ENCODE results near the gene PPIF.

The PPIF gene

DNA sequence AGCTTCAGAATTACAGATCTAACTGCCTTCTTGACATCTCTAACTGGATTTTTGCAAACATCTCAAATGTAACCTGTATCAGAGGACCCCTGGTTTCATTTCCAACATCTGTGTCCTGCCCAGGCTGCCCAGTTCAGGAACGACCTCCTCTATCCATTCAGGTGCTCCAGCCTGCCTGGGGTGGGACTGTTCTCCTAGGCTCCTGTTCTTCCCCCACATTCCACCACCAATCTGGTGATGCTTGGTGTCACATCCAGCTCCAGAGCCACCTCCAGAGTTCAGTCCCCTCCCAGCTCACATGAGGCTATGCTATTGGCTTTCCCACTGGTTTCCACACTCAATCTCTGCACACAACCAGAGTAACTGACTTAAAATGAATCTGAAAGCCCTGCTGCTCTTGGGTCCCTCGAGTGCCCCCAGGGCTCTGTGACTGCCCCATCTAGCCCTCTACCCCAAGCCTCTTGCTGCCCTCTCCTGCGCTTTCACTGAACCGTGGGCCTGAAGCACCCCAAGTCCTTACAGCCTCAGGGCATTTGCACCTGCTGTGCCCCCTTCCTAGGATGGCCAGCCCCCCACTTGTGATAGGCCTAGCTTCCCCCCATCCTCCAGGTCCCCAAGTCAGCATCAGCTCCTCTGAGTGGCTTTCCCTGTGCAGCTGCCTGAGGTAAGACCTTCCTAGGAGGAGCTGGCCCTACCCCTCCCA is 46.1 kb downstream of the PPIF start:
- no peaks in the 10 kb centered on the region for H3K27me3 ChIP-seq (ENCODE audit: insufficient read depth, low read length)
- H3K4me1 ChIP-seq (ENCODE audit: insufficient read depth, low read length): peaks cover 3% of the 10 kb centered on the region; the same call in 1 of the 2 replicates
- H3K9me3 ChIP-seq (ENCODE audit: insufficient read depth, low read depth, low read length): no peaks in the 10 kb centered on the region
- no peaks in the 10 kb centered on the region for H3K36me3 ChIP-seq (ENCODE audit: insufficient read depth, low read length)
- 95% methylated on average over 4 of the region's 4 CpGs for WGBS
- H3K27ac ChIP-seq (ENCODE audit: low read depth, low read length): no peak overlapping the region
- H3K4me3 ChIP-seq (ENCODE audit: low read length): no peak overlapping the region
- no peak overlapping the region for H3K9ac ChIP-seq (ENCODE audit: low read depth, low read length)

GRCh38 chr10:79393924-79394610 is 46.8 kb downstream of the PPIF start:
- Histone ChIP-seq H3K4me1 (ENCODE audit: insufficient read depth, low read length) (peaks cover 10% of the 10 kb centered on the region), H3K27me3 (ENCODE audit: insufficient read depth, low read length) (no peaks in the 10 kb centered on the region), H3K27ac (ENCODE audit: low read depth, low read length) (no peak overlapping the region)

DNA sequence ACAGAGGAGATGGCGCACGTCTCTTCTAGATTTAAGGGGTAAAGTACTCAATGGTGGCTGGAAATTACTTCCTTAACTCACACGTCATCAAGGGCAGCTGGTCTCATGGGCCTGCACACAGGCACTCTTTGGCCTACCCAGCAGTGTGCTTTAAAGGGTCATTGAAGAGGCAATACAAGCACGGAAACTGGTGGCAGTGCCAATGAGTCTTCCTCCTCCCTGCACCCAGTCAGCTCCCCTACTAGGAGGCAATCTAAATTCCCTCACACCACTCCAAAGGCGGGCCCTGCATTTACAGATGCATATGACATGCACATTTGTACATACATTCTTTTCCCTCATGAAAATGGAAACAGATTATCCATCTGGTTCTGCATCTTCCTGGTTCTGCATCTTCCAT is 47.4 kb downstream of the PPIF start:
- no peaks in the 10 kb centered on the region for H3K27me3 ChIP-seq (ENCODE audit: insufficient read depth, low read length)
- no peak overlapping the region for H3K4me3 ChIP-seq (ENCODE audit: low read length)
- H3K9me3 ChIP-seq (ENCODE audit: insufficient read depth, low read depth, low read length): no peaks in the 10 kb centered on the region
- peaks cover 15% of the 10 kb centered on the region for H3K4me1 ChIP-seq (ENCODE audit: insufficient read depth, low read length)
- no peak overlapping the region for H3K27ac ChIP-seq (ENCODE audit: low read depth, low read length)
- H3K9ac ChIP-seq (ENCODE audit: low read depth, low read length): no peak overlapping the region
- no peaks in the 10 kb centered on the region for H3K36me3 ChIP-seq (ENCODE audit: insufficient read depth, low read length)
- 91% methylated on average over 5 of the region's 5 CpGs for WGBS

More at GRCh38 chr10:79393924-79394610, 46.8 kb downstream of the PPIF start:
- H3K4me3 ChIP-seq (ENCODE audit: low read length): no peak overlapping the region
- no peak overlapping the region for H3K9ac ChIP-seq (ENCODE audit: low read depth, low read length)
- H3K9me3 ChIP-seq (ENCODE audit: insufficient read depth, low read depth, low read length): no peaks in the 10 kb centered on the region
- 95% methylated on average over 17 of the region's 17 CpGs for WGBS
- H3K36me3 ChIP-seq (ENCODE audit: insufficient read depth, low read length): no peaks in the 10 kb centered on the region

DNA sequence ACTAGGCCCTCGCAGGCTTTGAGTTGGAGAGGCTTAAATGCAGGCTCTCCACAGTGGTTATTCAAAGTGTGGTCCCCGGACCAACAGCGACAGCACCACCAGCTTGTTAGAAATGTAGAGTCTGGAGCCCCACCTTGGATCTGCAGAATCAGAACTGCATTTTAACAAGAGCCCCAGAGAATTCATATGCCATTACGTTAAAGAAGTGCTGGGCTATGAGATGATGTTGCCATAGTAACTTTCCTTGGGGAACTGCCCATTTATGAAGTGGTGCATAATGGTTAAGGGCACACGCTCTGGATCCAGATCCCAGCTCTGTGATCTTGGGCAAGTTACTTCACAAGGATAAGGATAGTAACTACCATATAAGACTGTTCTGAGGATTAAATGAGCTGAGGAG is 49.3 kb downstream of the PPIF start:
- Histone ChIP-seq H3K9ac (ENCODE audit: low read depth, low read length) (no peak overlapping the region), H3K27me3 (ENCODE audit: insufficient read depth, low read length) (no peaks in the 10 kb centered on the region), H3K9me3 (ENCODE audit: insufficient read depth, low read depth, low read length) (no peaks in the 10 kb centered on the region), H3K4me1 (ENCODE audit: insufficient read depth, low read length) (peaks cover 23% of the 10 kb centered on the region), H3K27ac (ENCODE audit: low read depth, low read length) (no peak overlapping the region), H3K36me3 (ENCODE audit: insufficient read depth, low read length) (no peaks in the 10 kb centered on the region), H3K4me3 (ENCODE audit: low read length) (no peak overlapping the region)
- 94% methylated on average over 5 of the region's 5 CpGs for WGBS

- WGBS: 88% methylated on average over 6 of the region's 6 CpGs
- H3K4me1 ChIP-seq (ENCODE audit: insufficient read depth, low read length): peaks cover 23% of the 10 kb centered on the region
- H3K36me3 ChIP-seq (ENCODE audit: insufficient read depth, low read length): no peaks in the 10 kb centered on the region
- H3K27me3 ChIP-seq (ENCODE audit: insufficient read depth, low read length): no peaks in the 10 kb centered on the region
- H3K4me3 ChIP-seq (ENCODE audit: low read length): no peak overlapping the region
- no peak overlapping the region for H3K9ac ChIP-seq (ENCODE audit: low read depth, low read length)
- no peaks in the 10 kb centered on the region for H3K9me3 ChIP-seq (ENCODE audit: insufficient read depth, low read depth, low read length)
- no peak overlapping the region for H3K27ac ChIP-seq (ENCODE audit: low read depth, low read length)
Observed at GRCh38 chr10:79397051-79397450, 49.8 kb downstream of the PPIF start.

DNA sequence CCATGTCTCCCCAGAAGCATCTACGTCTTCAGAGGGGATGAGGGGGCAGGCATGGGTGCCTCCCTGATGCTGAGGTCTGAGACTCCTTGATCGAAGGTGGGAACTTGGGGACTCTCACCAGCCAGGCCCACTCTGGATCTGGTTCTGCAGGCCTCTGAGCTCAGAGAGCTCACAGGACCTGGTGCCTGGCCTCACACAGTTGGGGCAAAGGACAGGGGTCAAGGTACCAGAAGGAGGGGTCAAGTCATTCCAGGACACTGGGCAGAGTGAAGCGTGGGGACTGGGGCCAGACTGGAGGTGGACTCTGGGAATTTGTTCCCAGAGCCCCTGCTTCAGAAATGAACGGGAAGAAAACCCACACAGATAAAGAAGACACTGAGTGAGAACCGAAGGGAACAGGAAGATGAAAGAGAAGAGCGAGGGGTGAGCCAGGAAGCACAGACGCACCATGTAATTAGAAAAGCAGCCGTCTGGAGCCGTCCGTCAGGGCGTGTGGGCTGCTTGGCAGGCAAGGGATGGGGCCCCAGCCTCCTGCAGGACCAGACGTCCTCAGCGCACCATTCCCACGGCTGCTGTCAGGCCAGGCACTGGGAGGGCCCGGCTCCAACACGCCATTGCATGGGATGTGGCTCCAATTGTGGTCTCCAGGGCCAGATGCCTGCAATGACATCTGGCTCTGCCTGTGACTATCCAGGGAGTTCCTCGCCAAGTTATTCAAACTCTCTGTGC is 50.5 kb downstream of the PPIF start:
- 84% methylated on average over 17 of the region's 17 CpGs for WGBS
- no peaks in the 10 kb centered on the region for H3K27me3 ChIP-seq (ENCODE audit: insufficient read depth, low read length)
- H3K36me3 ChIP-seq (ENCODE audit: insufficient read depth, low read length): no peaks in the 10 kb centered on the region
- H3K4me1 ChIP-seq (ENCODE audit: insufficient read depth, low read length): peaks cover 23% of the 10 kb centered on the region
- H3K9me3 ChIP-seq (ENCODE audit: insufficient read depth, low read depth, low read length): no peaks in the 10 kb centered on the region
- no peak overlapping the region for H3K27ac ChIP-seq (ENCODE audit: low read depth, low read length)
- H3K9ac ChIP-seq (ENCODE audit: low read depth, low read length): no peak overlapping the region
- no peak overlapping the region for H3K4me3 ChIP-seq (ENCODE audit: low read length)

- no peaks in the 10 kb centered on the region for H3K27me3 ChIP-seq (ENCODE audit: insufficient read depth, low read length)
- H3K36me3 ChIP-seq (ENCODE audit: insufficient read depth, low read length): no peaks in the 10 kb centered on the region
- 92% methylated on average over 4 of the region's 4 CpGs for WGBS
- no peaks in the 10 kb centered on the region for H3K9me3 ChIP-seq (ENCODE audit: insufficient read depth, low read depth, low read length)
- peaks cover 32% of the 10 kb centered on the region for H3K4me1 ChIP-seq (ENCODE audit: insufficient read depth, low read length)
- no peak overlapping the region; the same call in 1 of the 2 replicates for H3K9ac ChIP-seq (ENCODE audit: low read depth, low read length)
- H3K4me3 ChIP-seq (ENCODE audit: low read length): no peak overlapping the region
- peak overlapping the region; percentile 92; the same call in 1 of the 2 replicates for H3K27ac ChIP-seq (ENCODE audit: low read depth, low read length)
Observed at GRCh38 chr10:79398642-79399041, 51.4 kb downstream of the PPIF start.

- Histone ChIP-seq H3K4me1 (ENCODE audit: insufficient read depth, low read length) (peaks cover 37% of the 10 kb centered on the region), H3K9ac (ENCODE audit: low read depth, low read length) (peak overlapping the region; percentile 67), H3K4me3 (ENCODE audit: low read length) (peak overlapping the region; percentile 9; the same call in 1 of the 2 replicates), H3K36me3 (ENCODE audit: insufficient read depth, low read length) (no peaks in the 10 kb centered on the region), H3K27ac (ENCODE audit: low read depth, low read length) (peak overlapping the region; percentile 92), H3K9me3 (ENCODE audit: insufficient read depth, low read depth, low read length) (no peaks in the 10 kb centered on the region), H3K27me3 (ENCODE audit: insufficient read depth, low read length) (no peaks in the 10 kb centered on the region)
- 21% methylated on average over 14 of the region's 15 CpGs for WGBS
Observed at GRCh38 chr10:79399223-79399831, 52.1 kb downstream of the PPIF start.

DNA sequence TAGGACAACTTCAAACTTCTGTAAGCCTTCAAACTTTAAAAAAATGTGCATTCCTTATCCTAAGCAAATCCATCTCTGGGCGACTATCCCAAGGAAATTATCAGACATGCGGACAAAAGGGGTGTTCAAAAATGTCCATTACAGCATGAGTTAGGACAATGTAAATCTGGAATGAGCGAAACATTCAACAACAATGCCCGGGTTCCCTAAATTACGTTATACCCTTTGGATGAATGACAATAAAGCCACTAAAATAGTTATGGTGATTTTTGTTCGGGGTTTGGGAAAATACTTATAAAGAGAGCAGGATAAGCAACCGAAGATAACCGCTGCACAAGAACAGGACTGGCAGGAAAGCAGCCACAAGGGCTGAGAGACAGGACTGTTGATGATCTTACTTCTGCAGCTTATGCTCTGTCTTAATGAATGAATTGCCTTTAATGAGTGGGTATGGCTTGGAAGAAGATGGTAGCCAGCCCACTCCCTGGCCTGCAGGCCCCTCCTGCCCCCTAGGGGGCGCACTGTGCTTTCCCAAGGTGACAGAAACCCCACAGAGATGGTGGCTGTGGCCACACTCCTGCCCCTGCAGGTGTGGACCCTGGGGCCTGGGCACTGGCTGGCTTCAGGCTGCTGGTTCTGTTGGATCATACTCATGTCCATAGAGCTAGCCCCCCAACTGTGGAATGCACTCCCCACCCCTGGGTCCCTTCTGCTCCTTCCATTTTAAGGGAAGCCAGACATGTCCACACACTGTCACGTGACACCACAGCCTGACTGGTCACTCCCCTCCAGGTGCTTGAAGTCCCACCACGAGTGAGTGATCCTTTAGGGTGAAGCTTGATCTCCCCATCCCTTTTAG is 53.1 kb downstream of the PPIF start:
- Histone ChIP-seq H3K27ac (ENCODE audit: low read depth, low read length) (no peak overlapping the region), H3K9ac (ENCODE audit: low read depth, low read length) (no peak overlapping the region), H3K36me3 (ENCODE audit: insufficient read depth, low read length) (no peaks in the 10 kb centered on the region), H3K4me1 (ENCODE audit: insufficient read depth, low read length) (peaks cover 46% of the 10 kb centered on the region), H3K27me3 (ENCODE audit: insufficient read depth, low read length) (no peaks in the 10 kb centered on the region), H3K9me3 (ENCODE audit: insufficient read depth, low read depth, low read length) (no peaks in the 10 kb centered on the region), H3K4me3 (ENCODE audit: low read length) (no peak overlapping the region)
- 77% methylated on average over 11 of the region's 11 CpGs for WGBS

DNA sequence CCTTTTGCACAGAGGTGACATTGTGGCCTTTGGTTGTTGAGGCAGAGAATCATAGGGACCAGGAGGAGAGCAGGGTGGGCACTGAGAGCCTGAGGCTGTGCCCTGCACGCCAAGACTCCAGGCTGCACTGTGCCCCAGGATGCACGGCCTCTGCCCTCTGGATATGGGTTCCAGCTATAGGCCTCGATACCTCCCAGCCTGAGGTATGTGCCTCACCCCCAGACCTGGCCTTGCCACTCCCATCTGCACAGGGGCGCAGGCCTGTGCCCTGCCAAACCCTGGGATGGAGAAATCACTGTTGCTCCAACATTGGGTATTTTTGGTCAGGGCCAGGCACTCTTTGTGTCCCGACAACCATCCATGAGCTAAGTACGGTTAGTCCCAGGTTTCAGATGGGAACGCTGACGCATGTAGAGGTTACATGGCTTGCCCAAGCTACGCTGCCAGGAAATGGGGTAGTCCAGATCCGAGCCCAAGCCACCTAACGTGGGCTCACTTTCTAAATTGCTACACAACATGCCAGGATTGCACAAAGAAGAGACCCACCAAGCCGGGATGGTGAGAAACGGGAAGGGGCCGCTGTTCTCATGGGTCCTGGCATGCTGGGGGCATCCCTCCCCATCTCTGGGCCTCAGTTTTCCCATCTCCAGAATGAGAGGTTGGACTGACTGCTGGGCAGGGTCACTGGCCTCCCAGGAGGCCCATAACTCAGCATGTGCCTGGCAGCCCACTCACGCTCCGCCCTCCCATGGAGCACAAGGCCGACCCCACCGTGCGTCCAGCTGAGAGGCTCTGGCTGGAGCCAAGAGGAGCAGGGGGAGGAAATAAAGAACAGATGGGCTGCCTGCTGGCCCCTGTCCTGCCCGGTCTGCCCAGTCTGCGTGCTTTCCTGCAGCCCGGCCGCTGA is 54.0 kb downstream of the PPIF start:
- no peak overlapping the region for H3K4me3 ChIP-seq (ENCODE audit: low read length)
- no peaks in the 10 kb centered on the region for H3K27me3 ChIP-seq (ENCODE audit: insufficient read depth, low read length)
- WGBS: 83% methylated on average over 23 of the region's 23 CpGs
- no peak overlapping the region for H3K27ac ChIP-seq (ENCODE audit: low read depth, low read length)
- no peak overlapping the region for H3K9ac ChIP-seq (ENCODE audit: low read depth, low read length)
- peaks cover 46% of the 10 kb centered on the region for H3K4me1 ChIP-seq (ENCODE audit: insufficient read depth, low read length)
- no peaks in the 10 kb centered on the region for H3K9me3 ChIP-seq (ENCODE audit: insufficient read depth, low read depth, low read length)
- no peaks in the 10 kb centered on the region for H3K36me3 ChIP-seq (ENCODE audit: insufficient read depth, low read length)
